Glomerular visceral epithelial cell (primary cell): ENCODE data around the gene TASOR.
A peak's percentile ranks its signal among the peaks of the same experiment; 100 is the strongest.

Experiments used
- DNase-seq: peaks from one replicate; pipeline ENCODE4 v3.0.0-alpha.2; 2016; ENCODE audit errors: extremely low spot score

Gene TASOR

DNA sequence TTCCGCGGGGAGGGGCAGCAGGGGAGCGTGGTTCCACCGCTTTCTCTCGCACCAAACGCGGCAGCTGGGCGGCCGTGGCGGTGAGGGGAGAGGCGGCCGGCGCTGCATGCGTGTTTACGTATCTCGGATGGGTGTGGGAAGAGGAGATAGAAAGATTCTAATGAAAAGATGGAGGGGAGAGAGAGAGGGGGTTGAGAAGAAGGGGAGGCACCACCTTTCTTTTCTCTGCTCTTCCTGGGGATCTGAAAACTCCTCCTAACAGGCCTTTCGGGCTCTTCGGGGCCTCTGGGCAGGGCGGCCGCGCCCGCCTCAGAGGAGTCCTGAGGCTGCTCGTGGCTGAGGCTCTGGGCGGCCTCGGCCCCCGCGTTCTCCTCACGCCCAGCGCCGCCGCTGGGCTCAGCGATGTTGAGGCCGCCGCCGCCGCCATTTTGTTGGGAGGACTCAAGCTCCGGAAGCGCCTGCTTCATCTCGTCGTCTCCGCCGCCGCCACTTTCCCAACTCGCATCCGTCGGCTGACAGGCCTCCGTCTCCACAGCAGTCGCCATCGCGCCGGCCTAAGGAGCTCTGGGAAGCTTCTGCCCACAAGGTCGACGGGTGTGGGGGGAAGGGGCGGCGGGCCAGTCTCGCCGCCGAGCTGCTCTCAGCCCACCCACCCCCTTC, 473 bp downstream of the TASOR start:
- DNase-seq: peak; percentile 74

DNA sequence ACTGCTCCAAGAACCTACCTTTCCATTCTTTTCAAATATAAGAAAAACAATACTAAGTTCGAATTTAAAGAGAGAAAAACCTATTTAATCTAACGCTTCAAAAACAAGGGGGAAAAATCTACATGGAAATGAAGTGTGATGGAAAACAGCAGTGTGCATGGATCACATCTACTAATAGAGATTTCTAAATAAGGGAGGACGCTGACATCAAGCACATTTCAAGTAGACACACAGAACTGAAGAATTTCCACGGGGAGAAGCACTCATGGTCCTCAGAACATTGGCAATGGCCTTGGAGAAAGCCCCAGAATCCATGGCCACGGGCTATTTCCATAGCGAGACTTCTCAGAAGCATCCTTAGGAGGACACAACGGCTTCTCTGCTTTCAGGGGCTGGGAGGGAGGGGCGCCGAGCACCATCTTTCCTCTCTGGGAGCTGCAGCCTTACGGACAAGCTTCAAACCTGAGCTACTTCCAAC, 1.0 kb downstream of the TASOR start:
- DNase-seq: no peak

DNA sequence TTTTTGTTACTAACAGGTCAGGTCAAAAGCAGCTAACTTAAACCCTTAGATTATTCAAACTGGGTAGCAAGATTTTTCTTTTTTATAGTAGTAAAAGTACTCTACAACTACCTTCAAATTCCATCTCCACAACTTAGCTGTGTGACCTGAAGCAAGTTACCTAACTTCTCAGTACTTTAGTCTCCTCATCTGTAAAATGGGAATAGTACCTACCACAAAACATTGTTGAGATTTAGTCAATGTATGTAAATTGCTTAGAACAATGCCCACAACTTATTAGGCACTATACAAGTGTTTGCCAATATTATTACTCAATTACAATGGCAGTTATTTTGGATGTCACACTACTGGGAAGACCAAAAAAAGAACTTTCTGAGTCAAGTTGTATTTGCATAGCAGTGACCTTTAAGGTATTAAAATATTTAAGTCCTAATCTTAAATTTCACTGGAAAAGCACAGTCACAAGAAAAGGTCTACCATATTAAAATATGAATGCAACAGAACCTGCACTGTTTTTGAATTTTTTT, 2.9 kb downstream of the TASOR start:
- no peak for DNase-seq

DNA sequence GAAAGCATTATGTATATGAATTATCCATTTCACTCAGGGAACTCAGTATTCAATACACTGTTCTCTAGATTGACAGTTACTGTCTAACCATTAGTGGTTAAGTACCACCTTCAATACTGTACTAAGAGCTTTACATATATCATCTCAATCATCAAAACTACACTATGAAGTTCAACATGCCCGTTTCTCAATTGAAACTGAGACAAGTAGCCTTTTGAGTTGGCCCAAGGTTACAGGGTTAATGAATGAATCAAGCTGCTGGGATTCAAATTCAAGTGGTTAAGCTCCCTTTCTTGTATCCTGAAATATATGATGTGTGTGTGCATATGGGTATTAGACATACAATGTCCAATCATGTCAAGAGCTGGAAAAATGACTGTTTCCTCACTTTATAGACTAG, 5.8 kb downstream of the TASOR start:
- DNase-seq: no peak

DNA sequence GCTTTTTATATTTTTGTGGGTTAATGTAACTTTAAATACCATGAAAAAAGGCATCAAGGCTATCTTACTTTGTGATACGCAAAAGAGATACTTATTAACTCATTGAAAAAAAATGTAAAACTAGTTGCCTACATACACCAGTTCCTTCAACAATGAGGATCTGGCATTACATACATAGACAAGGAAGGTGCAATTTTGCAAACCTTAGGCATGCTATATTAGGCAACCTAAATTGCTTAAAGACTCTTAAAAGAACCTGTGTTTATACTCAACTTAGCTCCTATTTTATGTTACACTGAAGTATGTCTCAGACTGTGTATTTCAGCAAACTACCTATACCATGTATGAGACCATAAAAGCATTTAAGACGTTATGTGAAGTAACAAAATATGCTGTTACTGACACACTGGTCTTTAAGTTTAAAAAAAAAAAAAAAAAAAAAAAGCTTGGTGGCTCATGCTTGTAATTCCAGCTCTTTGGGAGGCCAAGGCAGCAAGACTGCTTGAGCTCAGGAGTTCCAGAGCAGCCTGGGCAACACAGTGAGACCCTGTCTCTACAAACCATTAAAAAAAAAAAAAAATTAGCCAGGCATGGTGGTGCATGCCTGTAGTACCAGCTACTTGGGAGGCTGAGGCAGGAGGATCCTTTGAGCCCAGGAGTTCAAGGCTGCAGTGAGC, 9.1 kb downstream of the TASOR start:
- DNase-seq: no peak

DNA sequence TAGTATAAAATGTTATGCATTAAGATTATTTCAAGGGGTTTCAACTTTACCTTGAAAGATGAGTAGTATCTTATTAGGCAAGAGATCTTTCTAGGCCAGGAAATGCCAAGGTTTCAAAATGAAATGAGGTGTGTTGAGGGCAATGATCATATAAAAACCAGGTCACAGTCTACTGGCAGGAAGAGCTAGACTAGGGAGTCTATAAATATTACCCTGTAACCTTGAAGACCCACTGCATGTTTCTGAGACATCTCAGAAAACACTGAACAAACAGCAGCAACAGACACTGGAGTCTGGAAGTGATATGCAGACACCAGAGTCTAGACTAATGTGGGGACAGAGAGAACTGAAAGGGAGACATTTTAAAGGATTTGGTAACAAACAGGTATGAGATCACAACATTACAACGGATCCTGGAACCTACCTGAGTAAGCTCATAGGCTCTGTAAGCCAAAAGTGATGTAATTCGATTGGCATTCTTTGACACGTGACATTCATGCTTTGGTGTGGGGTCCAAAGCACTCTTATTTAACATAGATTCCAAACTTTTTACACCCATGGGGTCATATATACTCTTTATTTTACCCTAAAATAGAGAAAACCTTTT, 15.0 kb downstream of the TASOR start:
- DNase-seq: peak; percentile 5

DNA sequence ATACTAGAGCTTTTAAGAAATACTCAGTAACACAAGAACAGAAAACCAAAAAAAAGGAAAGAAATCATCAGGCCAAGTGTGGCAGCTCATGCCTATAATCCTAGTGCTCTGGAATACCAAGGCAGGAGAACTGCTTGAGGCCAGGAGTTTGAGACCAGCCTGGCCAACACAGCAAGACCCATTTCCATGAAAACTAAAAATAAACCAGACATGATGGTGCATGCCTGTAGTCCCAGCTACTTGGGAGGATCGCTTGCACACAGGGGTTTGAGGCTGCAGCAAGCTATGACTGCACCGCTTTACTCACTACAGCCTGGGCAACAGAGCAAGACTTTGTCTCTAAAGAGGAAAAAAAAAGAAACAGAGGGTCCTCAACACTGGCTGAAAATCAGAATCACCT, 18.2 kb downstream of the TASOR start:
- no peak for DNase-seq

DNA sequence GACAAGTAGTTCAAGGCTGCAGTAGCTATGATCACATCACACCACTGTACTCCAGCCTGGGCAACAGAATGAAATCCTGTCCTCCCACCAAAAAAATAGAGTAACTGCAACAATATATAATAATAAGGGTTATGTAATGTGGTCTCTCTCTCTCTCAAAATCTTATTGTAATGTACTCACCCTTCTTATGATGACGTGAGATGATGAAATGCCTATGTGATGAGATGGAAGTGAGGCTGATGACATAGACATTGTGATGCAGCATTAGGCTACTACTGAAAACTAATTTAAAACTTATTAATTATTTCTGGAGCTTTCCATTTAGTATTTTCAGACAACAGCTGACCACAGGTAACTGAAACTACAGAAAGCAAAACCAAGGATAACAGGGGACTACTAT, 27.4 kb downstream of the TASOR start:
- no peak for DNase-seq

DNA sequence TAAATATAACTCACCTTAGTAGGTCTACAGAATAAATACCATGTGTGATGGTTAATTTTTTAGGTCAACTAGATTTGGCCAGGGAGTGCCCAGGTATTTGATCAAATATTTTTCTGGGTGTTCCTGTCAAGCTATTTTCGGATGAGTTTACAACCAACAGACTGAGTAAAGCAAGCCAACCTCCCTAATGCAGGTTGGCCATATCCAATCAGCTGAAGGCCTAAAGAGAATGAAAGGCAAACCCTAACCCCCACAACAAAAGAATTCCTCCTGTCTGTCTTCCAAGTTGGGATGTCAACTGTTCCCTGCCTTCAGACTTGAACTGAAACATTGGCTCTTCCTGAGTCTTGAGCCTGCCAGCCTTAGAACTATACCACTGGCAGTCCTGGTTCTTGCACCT, 28.6 kb downstream of the TASOR start:
- no peak for DNase-seq

DNA sequence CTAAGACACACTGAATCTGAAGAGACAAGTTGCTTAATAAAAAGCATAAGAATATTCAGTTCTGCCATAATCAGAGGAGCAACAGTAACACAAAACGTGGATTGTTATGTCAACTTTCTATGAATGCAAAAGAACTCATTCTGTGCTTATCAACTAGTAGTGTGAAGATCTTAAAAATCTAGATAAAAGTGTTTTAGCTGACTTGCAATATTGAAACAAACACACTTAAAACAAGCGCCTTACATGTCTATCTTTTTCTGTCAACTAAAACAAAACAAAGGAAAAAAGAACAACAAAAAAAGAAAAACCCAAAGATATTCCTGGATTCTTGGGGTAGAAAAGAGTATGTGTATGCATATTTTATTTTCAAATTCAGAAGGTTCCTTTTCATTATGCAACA, 37.7 kb downstream of the TASOR start:
- DNase-seq: no peak

DNA sequence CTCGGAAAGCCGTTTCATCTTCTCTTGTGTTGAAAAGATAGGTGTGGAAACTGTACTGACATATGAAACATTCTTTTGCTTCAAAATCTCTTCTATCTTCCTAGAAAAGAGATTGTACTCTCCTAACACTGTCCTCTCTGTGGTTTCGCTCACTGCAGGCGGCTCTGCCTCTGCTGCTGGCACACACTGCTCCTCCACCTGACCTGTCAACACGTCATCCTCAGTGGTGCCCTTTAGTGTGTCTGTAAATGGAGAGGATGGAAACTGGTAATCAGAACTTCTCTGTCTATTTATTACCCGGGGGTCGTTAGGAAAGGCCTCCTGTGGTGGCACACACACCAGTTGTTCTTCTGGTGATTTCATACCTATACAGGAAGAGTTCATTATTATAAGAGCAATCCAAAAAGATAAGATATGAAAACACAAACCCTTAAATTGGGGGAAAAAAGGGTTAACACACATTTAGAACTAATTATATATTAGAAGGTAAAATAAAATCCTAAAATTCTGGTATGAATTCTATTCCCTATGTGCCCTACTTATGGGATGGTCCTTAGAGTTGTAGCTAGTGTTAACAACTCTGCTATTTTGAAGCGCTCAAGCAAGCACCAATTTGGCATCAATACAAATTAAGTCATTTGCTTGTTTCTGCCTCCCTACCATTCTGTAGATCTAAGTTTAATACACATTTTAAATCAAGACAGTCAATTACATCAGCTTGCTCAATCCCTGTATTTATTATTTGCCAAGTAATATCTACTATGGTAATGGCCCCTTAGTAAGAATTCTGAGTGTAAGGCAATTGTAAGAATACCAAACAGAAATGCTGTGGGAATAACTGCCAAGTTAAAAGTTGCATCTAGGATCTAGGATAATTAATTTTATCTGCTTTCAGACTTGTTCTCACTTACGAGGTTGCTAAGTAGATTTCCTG, 49.2 kb downstream of the TASOR start:
- DNase-seq: no peak
